ENCODE results near the gene FRMD8.

FRMD8 gene, protein sequence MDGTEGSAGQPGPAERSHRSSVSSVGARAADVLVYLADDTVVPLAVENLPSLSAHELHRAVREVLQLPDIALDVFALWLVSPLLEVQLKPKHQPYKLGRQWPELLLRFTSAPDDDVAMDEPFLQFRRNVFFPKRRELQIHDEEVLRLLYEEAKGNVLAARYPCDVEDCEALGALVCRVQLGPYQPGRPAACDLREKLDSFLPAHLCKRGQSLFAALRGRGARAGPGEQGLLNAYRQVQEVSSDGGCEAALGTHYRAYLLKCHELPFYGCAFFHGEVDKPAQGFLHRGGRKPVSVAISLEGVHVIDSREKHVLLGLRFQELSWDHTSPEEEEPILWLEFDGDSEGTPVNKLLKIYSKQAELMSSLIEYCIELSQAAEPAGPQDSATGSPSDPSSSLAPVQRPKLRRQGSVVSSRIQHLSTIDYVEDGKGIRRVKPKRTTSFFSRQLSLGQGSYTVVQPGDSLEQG

GRCh38 chr11:65386307-65387140 is at the start of gene FRMD8:
FRMD8 (plus strand) TSS chr11:65386637; CDS start chr11:65387037, 400 bp downstream.
- peak; percentile 82 for DNase-seq

GRCh38 chr11:65338676-65339075 is 47.8 kb upstream of the FRMD8 start:
- DNase-seq, result no peak

DNA sequence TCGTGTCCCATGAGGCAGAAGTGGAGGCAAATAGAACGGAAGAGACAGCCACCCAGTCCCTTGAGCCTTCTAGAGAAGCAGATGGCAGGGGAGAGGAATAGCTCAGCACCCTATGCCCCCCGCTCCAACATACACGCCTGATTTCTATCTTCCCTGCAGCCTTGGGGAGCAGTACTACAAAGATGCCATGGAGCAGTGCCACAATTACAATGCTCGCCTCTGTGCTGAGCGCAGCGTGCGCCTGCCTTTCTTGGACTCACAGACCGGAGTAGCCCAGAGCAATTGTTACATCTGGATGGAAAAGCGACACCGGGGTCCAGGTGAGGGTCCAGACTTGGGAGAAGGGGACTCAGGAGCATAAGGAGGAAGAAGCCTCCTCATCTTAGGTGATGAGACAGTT is 46.2 kb upstream of the FRMD8 start:
- no peak for DNase-seq

DNA sequence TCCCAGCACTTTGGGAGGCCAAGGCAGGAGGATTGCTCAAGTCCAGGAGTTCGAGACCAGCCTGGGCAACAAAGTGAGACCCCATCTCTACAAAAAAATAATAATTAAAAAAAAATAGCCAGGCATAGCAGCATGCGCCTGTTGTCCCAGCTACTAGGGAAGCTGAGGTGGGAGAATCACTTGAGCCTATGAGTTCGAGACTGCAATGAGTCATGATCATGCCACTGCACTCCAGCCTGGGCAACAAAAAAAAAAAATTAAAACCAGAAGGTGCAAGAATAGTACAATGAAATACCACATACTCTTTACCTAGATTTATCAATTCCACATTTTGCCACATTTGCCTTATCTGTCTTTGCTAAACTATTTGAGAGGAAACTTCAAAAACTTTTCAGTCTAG is 44.6 kb upstream of the FRMD8 start:
- DNase-seq, result no peak

DNA sequence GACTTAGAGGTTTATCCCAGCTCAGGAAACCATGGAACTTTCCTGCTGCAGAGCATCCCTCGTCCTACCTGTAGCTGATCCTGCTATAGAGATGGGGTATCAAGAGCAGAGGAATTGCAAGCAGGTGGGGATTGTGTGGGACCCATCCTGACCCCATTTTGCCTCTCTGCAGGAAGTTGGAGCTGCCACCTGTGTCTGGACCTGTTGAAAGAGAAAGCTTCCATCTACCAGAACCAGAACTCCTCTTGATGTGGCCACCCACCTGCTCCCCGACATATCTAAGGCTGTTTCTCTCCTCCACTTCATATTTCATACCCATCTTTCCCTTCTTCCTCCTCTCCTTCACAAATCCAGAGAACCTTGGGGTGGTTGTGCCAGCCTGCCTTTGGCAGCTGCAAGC is 34.9 kb upstream of the FRMD8 start:
- DNase-seq, result no peak

DNA sequence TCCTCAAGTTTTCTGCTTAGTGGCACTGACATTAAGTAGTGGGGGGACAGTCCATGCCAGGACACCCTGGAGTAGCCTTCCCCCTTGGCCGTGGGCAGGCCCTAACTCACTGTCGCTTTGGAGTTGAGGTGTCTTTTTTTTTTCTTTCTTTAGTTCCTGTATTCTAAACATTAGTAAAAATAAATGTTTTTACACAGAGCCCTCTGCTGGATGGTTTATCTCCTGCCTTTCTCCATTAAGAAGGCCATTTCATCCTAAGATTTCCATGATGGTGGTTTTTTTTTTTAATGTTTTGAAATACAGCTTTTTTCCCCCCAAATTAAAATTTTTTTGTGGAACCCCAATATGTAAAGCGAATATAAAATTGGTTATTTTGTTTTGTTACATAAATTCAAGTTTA is 33.7 kb upstream of the FRMD8 start:
- DNase-seq, result no peak

DNA sequence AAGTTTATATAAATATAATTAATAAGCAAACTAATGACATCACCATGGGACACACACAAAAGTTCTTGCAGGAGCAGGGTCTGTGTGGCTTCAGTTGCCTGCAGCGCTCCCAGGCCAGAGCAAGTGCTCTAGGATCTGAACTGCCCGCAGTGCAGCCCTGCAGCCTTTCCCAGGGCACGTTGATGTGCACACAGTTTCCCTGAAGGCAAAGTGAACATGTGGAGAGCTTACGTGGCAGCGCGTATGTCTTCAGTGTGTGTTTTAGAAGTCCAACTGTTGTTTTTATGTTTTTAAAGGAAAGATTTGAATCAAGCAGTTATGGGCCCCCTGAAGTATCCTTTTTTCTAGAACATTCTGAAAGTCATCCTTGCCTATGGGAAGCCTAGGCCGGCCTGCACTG is 33.1 kb upstream of the FRMD8 start:
- DNase-seq, result no peak

GRCh38 chr11:65353900-65354264 is 32.6 kb upstream of the FRMD8 start:
- DNase-seq, result no peak

DNA sequence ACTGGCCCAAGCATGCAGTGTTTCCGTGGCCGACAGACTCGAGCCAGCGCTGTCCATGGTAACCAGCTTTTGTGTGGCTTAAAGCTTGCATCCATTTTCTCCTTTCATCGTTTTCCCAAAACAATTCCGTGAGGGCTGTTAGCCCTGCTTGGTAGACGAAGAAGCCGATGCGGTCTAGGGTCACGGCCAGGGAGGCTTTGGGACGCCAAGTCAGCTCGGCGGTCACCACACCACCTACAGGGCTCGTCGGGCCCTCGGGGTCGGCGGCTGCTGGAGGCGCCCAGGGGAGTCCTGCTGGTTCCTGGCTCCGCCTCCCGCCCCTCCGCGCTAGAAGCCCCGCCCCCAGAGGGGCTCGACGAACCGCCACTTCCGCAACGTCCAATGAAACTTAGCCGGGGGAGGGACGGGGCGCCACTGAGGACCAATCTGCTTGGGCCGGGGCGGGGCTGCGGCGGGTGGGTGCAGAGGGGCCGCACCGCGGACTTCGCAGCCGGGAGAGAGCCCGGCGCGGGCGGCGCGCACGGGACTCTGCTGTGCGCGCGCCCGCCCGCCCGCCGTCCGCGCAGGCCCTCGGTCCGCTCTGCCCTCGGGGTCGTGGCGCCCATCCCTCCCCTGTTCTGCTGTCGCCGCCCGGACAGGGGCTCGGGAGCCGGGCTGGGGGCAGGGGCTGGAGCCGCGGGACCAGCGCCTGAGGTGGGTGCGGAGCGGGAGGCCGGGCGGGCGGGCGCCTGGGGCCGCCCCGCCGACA is 32.0 kb upstream of the FRMD8 start, which contains the start of gene TIGD3:
TIGD3 (plus strand) TSS at position 487 of the 748 bp plus-strand sequence. CDS start 1,058 bp downstream, outside the sequence.
- peak; percentile 98 for DNase-seq

- peak; percentile 44 for DNase-seq
Measured at GRCh38 chr11:65355013-65355775, 31.2 kb upstream of the FRMD8 start.

DNA sequence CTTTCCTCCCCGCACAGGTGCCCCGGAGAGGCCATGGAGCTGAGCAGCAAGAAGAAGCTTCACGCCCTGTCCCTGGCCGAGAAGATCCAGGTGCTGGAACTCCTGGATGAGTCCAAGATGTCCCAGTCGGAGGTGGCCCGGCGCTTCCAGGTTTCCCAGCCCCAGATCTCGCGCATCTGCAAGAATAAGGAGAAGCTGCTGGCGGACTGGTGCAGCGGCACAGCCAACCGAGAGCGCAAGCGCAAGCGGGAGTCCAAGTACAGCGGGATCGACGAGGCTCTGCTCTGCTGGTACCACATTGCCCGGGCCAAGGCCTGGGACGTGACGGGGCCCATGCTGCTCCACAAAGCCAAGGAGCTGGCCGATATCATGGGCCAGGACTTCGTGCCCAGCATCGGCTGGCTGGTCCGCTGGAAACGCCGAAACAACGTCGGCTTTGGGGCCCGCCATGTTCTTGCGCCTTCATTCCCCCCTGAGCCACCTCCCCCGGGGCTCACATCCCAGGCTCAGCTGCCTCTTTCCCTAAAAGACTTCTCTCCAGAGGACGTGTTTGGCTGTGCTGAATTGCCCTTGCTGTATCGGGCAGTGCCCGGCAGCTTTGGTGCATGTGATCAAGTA is 30.6 kb upstream of the FRMD8 start:
- DNase-seq, result no peak

DNA sequence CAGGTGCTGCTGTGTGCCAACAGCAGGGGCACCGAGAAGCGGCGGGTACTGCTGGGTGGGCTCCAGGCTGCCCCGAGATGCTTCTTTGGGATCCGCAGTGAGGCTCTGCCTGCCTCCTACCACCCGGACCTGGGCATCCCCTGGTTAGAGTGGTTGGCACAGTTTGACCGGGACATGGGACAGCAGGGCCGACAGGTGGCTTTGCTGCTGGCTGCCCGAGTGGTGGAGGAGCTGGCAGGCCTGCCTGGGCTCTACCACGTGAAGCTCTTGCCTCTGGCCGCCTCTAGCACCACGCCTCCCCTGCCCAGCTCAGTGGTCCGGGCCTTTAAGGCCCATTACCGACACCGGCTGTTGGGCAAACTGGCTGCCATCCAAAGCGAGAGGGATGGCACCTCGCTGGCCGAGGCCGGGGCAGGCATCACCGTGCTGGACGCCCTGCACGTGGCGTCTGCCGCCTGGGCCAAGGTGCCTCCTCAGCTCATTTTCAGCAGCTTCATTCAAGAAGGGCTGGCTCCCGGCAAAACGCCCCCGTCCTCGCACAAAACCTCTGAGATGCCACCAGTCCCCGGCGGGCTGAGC is 30.0 kb upstream of the FRMD8 start:
- no peak for DNase-seq

DNA sequence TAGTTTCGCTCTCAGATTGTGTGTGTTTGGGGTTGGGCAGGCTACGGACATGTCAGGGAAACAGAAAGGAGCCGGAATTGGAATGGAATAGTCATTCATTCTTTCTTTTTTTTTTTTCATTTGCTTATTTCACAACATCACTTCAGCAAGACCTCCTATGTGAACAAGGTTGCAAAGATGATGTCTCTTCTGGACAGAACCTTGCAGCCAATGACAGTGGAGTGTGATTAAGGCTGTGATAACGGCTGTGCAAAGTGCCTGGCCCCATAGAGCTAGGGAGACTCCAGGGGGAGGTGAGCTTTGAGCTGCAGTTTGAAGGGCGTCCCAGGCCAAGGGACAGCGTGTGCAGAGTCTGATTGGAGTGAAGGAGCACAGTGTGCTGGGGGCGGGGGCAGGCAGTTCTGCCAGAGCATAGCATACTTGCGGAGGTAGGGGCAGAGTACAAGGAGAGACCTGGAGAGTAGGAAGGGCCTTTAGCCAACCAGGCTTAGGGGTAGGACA is 28.5 kb upstream of the FRMD8 start:
- DNase-seq, result no peak

- no peak for DNase-seq
Measured at GRCh38 chr11:65362320-65362931, 24.0 kb upstream of the FRMD8 start.

DNA sequence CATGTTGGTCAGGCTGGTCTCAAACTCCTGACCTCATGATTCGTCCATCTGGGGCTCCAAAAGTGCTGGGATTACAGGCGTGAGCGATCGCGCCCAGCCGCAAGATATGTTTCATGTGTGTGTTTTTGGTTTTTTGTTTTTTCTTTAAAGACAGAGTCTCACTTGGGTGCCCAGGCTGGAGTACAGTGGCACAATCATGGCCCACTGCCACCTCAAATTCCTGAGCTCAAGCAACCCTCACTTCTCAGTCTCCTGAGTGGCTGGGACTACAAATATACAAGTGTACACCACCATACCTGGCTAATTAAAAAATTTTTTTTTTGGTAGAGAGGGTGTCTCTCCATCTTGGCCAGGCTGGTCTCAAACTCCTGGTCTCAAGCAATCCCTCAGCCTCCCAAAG is 23.5 kb upstream of the FRMD8 start:
- no peak for DNase-seq

DNA sequence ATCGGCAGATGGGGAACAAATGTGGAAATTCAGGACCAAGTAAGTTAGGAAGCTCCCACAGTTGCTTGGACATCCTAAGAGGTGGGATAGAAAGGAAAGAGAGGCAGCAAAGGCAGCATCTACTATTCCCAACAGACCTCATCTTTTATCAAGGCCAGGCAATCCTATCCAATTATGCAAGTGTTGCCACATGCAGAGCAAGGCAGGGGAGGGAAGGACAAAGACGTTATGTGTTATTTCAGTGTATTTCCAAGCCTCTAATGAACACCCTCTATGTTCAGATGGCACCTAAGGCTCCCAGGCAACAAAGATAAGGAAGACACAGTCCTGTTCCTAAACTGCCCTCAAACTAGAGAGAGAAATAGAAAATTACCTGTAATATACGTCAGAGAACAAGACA is 22.7 kb upstream of the FRMD8 start:
- DNase-seq, result no peak

DNA sequence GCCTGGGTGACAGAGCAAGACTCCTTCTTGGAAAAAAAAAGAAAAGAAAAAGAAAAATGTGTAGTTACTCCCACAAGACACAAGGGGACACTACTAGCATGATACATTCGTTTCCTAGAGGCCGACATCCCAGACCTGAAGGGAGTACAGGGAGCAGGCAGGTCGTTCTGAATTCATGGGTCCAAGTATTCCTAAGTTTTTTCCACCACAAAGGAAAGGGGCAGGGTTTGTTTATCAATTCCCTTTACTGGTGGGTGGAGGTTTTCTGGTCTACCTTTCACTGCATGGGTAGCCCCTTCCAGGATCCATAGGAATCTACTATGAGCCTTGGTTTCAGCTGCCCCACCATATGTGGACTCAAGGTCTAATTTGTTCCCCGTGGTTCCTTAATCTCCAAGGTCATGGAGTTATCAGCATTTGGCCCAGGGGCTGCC is 20.1 kb upstream of the FRMD8 start:
- peak; percentile 70 for DNase-seq

- DNase-seq, result no peak
Measured at GRCh38 chr11:65370659-65371049, 15.8 kb upstream of the FRMD8 start.

DNA sequence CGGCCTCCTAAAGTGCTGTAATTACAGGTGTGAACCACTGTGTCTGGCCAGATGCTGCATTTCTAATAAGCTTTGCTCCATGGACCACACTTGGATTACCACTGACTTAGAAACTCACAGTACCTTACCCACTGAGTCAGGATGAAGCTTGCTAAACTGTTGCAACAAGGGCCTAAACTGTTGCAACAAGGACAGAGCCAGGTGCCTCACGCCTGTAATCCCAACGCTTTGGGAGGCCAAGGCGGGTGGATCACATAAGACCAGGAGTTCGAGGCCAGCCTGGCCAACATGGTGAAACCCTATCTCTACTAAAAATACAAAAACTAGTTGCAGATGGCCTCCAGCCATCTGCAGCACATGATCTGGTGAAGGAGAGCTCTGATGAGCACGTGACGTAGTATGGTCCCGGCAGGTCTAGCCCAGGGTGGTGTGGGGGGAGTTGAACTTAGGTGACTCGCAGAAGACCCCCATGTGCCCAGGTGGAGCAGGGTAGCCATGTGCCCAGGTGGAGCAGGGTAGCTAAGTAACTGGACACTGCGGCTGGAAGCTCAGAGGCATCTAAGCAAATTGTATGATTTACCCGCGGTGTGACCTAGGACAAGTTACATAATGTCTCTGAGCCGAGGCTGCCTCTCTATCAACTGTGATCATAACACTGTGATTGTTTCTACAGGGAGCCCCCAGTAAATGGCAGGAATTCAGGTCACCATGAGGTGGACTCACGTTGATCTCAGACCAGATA is 12.4 kb upstream of the FRMD8 start:
- no peak for DNase-seq

DNA sequence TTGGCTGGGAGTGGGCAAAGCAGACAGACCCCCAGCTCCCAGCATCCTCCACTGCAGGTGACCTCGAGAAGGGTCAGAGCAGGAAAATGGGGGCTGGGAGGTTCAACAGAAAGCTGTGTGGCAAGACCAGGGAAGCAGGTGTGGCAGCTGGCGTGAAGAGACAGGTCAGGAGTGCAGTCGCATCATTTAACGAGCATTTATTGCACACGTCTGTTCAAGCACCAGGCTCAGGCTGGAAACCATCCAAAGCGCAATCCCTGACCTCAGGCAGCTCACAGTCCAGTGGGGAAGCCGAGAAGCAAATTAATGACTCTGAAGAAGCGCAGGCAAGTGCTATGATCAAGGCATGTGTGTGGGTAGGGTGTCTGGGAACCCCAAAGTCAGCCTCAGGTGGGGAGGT is 11.4 kb upstream of the FRMD8 start:
- DNase-seq, result no peak
